HG02938 (cell line): ENCODE data around the gene ABCC10.

ENCODE experiments used
- ATAC-seq: cut with Tn5 transposase; IDR thresholded peaks from one replicate; pipeline ENCODE4 v1.9.1; 2021; ENCODE audit warnings: mild to moderate bottlenecking, moderate library complexity; ENCODE audit not compliant: unreplicated experiment

Gene ABCC10

GRCh38 chr6:43467752-43468151, 40.4 kb downstream of the ABCC10 start:
- no peak for ATAC-seq

GRCh38 chr6:43468240-43468639, 40.9 kb downstream of the ABCC10 start:
- ATAC-seq = no peak

DNA sequence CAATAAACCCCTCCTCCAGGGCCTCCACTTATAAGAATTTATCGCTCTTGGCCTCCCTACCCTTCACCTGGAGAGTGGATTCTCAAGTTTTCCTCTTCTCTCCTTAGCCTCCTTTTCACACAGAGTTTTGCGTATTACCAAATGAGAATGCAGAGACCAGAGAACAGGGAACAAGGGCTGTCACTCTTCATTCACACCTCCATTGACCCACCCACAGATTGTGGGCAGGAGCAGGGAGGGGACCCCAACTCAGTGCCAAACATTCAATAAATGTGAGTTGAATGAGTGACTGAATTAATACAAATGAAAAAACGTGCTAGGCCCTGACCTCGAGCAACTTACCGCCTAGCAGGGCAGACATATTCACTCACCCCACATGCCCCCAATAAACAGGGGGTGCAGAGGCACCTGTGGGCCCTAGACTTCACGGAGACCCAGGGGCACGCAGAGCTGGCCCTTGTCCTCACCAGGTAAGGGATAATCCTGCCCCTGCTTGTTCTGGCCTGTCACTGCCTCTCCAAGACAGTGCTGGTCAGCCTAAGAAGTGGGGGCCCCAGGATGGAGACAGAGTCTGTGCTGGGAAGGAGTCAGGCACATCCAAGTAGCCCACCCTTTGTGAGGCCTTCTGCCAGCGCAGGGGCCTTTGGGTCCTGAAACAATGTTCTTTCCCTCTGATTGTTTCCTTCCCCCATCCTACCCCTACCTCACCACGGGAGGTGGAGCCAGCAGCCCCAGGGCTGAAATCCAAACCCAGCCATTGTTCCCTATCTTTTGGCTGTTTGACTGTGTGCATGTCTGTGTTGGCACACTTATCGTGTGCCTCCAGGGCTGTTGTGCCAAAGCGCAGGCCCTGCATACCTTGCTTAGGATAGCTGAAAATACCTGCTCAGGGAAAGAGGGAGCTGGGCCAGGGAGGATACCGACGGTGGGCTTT, 41.7 kb downstream of the ABCC10 start:
- no peak for ATAC-seq

DNA sequence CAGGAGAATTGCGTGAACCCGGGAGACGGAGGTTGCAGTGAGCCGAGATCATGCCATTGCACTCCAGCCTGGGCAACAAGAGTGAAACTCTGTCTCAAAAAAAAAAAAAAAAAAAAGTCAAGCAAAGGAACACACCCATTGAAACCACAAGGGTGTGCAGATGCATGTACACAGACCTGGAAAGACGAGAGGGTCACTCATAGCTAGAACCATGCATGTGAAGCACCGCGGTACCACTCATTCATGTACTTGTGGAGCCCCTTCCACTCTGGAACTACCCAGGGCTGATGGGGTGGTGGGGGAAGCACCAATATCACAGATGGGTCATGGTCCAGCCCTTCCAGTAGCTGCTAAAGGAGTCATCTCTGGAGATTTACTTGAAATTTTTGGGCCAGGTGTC, 42.6 kb downstream of the ABCC10 start:
- no peak for ATAC-seq

- ATAC-seq = no peak
Observed at GRCh38 chr6:43471399-43471798, 44.1 kb downstream of the ABCC10 start.

DNA sequence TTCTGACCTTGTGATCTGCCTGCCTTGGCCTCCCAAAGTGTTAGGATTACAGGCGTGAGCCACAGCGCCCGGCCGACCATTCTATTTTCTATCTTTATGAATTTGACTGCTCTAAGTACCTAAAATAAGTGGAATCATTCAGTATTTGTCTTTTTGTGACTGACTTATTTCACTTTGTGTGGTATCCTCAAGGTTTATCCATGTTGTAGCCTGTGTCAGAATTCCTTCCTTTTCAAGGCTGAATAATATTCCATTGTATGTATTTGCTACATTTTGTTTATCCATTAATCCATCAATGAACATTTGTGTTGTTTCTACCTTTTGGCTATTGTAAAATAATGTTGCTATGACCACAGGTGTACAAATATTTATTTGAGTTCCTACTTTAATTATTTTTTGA, 45.2 kb downstream of the ABCC10 start:
- ATAC-seq = no peak

DNA sequence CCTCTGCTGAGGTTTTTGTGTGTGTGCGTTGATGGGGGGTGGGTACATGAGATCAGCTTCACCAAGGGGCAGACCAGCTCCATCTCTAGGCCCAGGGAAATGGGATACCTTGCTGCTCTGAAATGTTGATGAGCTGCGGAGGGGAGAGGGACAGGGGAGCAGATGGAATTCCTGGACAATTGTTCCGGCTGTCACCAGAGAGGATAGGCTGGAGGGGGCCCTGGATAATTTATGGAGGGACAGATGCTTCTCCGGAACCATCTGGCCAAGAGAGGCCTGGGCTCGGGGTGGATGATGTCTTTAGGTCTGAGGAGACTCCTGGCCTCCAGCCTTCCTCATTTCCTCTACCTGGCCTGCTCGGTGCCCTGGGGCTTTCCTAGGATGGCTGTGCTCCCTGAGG, 48.2 kb downstream of the ABCC10 start:
- ATAC-seq = no peak

DNA sequence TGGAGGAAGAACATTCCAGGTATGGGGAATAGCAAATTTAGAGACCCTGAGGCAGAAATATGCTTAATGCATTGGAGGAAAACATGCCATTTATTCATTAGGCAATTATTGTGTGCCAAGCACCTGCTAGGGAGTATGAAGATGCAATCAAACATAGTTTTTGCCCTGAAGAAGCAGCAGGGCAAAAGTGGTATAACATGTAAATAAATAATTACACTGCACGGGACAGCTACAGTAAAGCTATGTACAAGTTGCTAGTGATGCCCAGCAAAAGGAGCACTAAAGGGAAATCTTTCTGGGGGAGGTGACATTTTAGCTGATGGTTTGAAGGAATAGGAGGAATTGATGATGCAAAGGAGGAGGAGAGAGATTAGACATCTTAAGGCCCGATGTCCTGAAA, 49.4 kb downstream of the ABCC10 start:
- ATAC-seq = no peak

- ATAC-seq = peak; percentile 78
Observed at GRCh38 chr6:43477235-43478007, 50.1 kb downstream of the ABCC10 start, which contains the start of gene TJAP1. TSS of gene TJAP1 (plus strand) at chr6:43477570. CDS start at chr6:43499002, 21,432 bp downstream.

- peak; percentile 19 for ATAC-seq
Observed at GRCh38 chr6:43478008-43478372, 50.6 kb downstream of the ABCC10 start.

- ATAC-seq = no peak
Observed at GRCh38 chr6:43481075-43481474, 53.7 kb downstream of the ABCC10 start.

DNA sequence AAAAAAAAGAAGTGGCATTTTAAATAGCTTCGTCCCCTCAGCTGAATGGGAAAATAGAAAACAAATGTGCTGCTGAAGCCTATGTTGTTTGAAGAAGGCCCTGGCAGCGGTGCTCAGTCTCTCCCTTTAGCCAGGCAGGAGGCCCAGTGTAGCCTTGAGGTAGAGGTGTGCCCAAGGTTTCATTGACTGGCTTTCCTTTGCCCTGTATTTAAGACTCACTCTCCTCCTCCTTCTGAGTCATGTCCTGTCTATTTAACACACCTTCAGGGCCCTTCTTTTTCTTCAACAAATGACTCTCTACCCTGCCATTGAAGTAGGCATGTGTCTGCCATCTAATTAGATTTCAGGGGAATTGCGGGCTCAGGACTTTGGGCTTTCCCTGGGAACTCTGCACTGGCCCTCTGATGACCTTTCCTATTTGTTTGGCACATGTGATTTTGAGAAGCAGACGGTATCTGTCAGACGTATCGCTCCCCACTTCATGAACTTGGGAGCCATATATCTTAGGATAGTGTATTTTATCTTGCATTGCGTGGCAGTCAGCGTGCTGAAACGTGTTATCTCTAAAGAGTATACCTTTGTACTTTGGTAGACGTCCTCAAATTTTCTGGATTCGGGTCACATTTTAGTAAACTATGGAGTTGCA, 54.4 kb downstream of the ABCC10 start:
- ATAC-seq = no peak

- no peak for ATAC-seq
Observed at GRCh38 chr6:43488667-43489276, 61.4 kb downstream of the ABCC10 start.

DNA sequence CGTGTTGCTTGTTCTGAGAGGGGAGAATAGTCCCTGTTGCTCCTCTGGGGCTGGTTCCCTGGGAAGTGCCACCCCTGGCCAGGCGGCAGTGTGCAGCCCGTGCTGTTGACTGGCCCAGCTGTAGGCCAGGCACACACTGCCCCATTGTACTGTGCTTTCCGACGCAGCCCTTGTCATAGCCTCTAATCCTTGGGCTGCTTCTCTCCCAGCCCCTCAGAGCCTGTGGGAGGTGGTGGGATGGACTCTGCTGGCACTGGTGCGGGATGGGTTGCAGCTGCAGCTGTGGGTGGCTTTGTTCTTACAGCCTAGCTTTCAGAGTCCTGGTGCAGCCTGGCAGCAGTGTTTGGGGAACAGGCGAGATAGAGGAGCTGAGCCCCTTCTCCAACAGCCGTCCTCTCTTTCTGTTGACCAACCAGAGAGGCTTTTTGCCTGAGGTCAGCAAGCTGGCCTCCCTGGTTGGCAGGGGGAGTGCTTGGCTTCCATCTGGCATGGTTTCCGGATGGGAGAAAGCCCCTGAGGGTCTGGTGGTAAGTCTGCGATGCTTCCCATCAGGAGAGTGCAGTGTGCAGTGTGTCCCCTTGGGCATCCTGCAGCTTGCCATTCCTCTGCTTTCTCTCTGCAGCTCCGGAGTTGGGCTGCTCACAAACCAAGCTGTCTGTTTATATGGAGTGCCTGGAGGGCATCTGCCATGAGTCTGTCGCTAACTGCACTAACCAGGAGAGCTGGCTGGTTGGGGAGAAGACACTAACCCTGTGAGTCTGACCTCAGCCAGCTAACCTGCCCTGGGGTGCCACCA, 62.1 kb downstream of the ABCC10 start:
- ATAC-seq = no peak

DNA sequence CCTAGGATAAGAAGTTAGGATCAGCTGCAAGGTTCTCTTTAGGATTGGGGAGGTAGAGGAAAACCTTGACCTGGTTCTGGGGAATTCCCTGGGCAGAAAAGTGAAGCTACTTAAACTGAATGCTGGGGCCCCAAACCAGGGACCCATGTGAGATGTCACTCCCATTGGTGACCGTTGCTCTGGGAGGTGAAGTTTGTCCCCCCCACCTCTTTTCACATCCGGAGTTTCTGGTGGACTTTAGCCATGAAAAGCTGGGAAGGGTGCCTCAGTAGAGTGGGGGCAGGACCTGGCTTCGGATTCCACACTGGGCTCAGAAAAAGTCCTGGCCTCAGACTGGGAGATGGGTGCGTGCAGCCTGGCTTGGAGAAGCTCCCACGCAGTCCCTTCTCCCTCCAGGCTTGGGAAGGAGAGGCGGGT, 63.2 kb downstream of the ABCC10 start:
- no peak for ATAC-seq

DNA sequence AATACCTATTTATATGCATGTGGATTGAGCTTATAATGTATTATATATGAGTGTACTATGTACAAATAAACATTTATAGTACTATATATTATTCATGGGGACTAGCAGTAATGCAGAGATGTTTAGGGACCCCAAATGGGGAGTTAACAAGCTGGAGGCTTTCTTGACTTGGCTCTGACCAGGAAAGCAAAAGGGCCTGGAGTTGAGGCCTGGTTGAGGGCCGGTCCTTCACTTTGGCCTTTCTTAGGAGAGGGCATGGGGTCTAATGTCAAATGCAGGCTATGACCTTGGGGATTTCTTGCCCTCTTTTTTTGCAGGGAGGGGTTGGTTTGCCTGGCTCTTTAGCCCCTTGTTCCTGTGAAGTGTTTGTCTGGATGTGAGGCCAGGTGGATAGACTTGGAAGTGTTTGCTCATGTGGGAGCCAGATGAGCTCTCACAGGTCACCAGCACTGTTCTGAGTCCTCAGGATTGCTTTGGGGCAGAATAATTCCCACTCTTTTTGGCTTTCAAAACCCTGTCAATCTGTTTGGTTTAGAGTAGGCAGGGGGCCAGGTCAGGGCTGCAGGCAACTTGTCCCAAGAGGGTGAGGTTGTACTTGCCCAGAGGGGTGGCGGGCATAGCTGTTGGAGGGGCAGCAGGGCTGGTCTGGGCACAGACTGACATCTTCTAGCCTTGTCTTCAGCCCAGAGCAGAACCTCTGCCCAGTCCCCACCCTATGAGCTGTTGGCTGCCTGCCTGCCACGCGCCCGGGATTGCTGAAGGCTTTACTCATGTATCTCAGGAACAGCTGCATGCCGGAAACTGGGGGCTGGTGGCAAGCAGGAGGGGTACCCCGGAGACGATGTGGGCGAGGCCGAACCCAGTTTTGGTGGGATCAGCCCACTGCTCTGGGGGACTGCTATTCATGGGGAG, 64.7 kb downstream of the ABCC10 start:
- no peak for ATAC-seq

- ATAC-seq = no peak
Observed at GRCh38 chr6:43492673-43493072, 65.3 kb downstream of the ABCC10 start.

GRCh38 chr6:43493230-43493629, 65.9 kb downstream of the ABCC10 start:
- ATAC-seq = no peak

DNA sequence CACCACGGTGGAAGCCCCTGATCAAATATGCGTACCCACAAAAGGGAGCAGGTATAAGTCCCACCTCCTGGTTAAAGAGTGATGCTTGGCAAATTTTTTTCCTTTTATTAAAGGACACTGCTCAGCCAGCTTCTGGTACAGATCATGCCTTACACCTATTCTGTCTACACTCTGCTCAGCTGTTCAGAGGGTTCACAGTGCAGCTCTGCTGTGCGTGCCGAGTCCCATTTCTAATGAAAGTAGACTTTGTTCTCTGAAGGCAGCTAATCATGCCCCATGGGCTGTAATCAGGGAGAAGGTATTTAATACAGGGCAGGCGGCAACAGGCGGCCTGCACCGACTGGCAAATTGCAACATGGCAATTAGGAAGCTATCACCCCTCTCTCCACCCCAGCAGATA, 66.5 kb downstream of the ABCC10 start:
- ATAC-seq = no peak
